ENCODE measurements around the gene E2F6. TPM values are rescaled to one million over a fixed set of nuclear protein-coding genes. Genes with fewer than 3 reads are reported as not detected.

The E2F6 gene, protein sequence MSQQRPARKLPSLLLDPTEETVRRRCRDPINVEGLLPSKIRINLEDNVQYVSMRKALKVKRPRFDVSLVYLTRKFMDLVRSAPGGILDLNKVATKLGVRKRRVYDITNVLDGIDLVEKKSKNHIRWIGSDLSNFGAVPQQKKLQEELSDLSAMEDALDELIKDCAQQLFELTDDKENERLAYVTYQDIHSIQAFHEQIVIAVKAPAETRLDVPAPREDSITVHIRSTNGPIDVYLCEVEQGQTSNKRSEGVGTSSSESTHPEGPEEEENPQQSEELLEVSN
- total RNA-seq = 10 to 100 TPM; 15.6 to 20.1 (median 19.6) TPM

DNA sequence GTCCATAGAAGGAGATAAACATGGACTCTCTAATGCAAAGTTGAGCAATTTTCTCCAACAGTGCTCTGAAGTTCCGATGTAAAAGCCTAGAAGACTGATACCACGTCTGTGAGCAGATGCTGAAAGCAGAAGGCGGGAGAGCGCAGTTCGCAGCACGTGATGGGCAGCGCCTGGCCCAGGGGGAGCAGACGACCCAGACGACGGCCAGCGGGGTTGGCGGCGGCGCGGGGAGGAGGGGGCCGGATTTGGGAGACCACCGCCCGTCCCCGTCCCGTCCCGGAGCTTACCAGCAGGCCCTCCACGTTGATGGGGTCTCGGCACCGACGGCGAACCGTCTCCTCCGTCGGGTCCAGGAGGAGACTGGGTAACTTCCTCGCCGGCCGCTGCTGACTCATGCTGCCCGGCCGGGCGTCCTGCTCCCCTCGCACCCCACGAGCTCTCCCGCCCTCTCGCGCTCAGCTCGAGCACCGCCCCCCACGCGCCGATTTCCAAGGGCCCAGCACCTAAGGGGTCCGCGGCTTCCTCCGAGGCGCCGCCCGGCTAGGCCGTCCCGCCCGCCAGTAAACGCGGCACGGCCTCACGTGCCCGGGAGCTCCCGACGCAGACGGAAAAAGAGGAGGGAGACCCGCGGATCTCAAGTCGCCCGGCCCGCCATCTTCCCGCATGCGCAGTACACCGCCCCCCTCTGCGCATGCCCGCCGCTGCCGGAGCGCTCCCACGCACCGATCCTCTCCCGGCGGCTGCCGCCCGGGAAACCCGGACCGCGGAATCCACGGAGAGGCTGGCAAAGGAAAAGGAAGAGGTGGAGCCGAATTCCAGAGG lies at the start of gene E2F6:
E2F6 (minus strand) TSS at position 677 of the 822 bp plus-strand sequence; CDS start at position 395, 282 bp downstream.
- 0 to 2% methylated on average over 15 to 17 of the region's 86 CpGs for WGBS, 2 donors (ENCODE audit: low coverage in 1 of 2)
- Histone ChIP-seq H3K4me1 (peaks cover 6 to 58% (median 20%) of the 10 kb centered on the region in 3 donors), H3K27me3 (no peaks in the 10 kb centered on the region), H3K9me3 (no peaks in the 10 kb centered on the region), H3K36me3 (peaks cover 0 to 10% of the 10 kb centered on the region in 2 donors), H3K27ac (peak within 1 kb of the TSS; percentile 93 to 96 (median 94)), H3K4me3 (peak within 1 kb of the TSS; percentile 67 to 75)
- ATAC-seq = peak; percentile 96
- no peak for TF ChIP-seq EP300 (IDR thresholded peaks at IDR 0.05)
- TF ChIP-seq, protein P1, sequence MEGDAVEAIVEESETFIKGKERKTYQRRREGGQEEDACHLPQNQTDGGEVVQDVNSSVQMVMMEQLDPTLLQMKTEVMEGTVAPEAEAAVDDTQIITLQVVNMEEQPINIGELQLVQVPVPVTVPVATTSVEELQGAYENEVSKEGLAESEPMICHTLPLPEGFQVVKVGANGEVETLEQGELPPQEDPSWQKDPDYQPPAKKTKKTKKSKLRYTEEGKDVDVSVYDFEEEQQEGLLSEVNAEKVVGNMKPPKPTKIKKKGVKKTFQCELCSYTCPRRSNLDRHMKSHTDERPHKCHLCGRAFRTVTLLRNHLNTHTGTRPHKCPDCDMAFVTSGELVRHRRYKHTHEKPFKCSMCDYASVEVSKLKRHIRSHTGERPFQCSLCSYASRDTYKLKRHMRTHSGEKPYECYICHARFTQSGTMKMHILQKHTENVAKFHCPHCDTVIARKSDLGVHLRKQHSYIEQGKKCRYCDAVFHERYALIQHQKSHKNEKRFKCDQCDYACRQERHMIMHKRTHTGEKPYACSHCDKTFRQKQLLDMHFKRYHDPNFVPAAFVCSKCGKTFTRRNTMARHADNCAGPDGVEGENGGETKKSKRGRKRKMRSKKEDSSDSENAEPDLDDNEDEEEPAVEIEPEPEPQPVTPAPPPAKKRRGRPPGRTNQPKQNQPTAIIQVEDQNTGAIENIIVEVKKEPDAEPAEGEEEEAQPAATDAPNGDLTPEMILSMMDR (IDR thresholded peaks at IDR 0.05) = no peak
- peak; percentile 64 for TF ChIP-seq POLR2AphosphoS5 (IDR thresholded peaks at IDR 0.05)
- peak; percentile 49 to 68 for TF ChIP-seq POLR2A (IDR thresholded peaks at IDR 0.05)

DNA sequence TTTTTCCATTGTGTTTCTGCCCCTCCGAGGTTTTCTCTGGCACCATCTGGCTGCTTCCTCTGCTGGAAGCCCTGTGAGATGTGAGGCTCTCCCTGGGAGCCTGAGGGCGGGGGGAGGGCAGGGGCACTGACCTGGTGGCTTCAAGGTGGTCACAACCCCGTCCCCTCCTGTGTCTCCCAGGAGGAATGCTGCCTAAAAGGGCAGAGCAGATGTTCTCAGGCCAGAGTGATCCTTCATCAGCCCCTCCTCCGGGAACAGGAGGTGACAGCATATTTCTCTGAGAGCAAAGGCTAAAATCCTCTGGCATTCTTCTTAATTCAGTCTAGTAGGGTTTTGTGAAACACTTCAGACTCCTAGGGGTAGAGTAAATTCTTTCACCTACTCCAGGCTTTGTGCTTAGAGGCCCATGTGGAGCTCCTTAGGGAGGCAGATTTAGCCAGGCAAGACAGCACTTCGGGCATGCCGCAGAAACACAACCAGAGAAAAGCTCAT lies 49.6 kb upstream of the E2F6 start:
- Histone ChIP-seq H3K4me1 (no peaks in the 10 kb centered on the region), H3K9me3 (no peaks in the 10 kb centered on the region), H3K4me3 (no peak overlapping the region), H3K36me3 (no peaks in the 10 kb centered on the region), H3K27me3 (peaks cover 4% of the 10 kb centered on the region), H3K27ac (peak overlapping the region in 2 of 4 donors; percentile 31 to 55)
- peak; percentile 46 for ATAC-seq
- WGBS, 2 donors (ENCODE audit: low coverage in 1 of 2) = 48 to 100% methylated on average over 1 to 4 of the region's 6 CpGs
- TF ChIP-seq POLR2A (IDR thresholded peaks at IDR 0.05) (no peak), EP300 (IDR thresholded peaks at IDR 0.05) (no peak), POLR2AphosphoS5 (IDR thresholded peaks at IDR 0.05) (no peak)
- TF ChIP-seq, protein P1 (IDR thresholded peaks at IDR 0.05) = no peak

DNA sequence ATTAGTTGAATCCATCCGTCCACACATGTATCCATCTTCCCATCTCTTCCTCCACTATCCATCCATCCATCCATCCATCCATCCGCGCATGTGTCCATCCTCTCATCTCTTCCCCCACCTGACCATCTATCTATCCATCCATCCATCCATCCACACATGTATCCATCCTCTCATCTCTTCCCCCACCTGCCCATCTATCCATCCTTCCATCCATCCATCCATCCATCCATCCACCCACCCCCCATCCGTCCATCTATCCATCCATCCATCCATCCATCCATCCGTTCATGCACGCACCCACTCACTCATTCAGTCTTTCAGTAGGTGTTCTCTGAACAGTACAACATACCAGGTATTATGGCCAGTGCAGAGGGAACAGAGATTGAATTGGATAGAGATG lies 48.9 kb upstream of the E2F6 start:
- TF ChIP-seq, protein P1 (IDR thresholded peaks at IDR 0.05) = no peak
- no peak for TF ChIP-seq POLR2A (IDR thresholded peaks at IDR 0.05)
- no peak for TF ChIP-seq EP300 (IDR thresholded peaks at IDR 0.05)
- no peak for TF ChIP-seq POLR2AphosphoS5 (IDR thresholded peaks at IDR 0.05)

DNA sequence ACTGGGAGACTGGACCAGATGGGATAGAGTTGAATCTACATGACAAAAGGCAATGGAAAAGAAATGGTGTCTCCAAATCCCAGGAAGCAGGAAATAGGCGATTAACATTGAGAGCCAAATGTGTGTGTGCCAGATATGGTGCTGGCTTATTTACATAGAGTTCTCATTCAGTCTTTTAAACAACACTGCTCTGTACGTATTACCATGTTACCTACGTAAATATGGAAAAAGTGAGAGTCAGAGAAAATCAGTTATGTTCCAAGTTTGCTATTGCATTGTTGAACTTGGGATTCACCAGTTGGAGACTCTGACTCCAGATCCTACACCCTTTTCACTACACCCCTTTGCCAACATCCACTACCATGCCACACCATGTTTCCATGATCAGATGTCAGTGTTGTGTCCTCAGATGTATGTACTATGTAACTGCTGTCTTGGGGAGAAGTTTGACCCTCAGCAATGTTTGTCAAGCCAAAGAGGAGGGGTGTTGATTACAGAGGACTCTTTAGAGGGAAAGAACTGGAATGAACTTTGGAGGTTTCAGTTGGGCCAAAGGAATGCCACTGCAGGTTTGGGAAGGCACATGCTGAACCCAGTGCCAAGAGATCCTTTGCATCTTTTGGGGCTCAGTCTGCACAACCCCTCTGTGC lies 48.2 kb upstream of the E2F6 start:
- H3K27ac ChIP-seq = no peak overlapping the region
- TF ChIP-seq, protein P1 (IDR thresholded peaks at IDR 0.05) = no peak
- TF ChIP-seq EP300 (IDR thresholded peaks at IDR 0.05) (no peak), POLR2A (IDR thresholded peaks at IDR 0.05) (no peak), POLR2AphosphoS5 (IDR thresholded peaks at IDR 0.05) (no peak)
- no peaks in the 10 kb centered on the region for H3K9me3 ChIP-seq
- 84 to 92% methylated on average over 3 of the region's 3 CpGs for WGBS, 2 donors (ENCODE audit: low coverage in 1 of 2)
- peaks cover 4% of the 10 kb centered on the region for H3K27me3 ChIP-seq
- no peaks in the 10 kb centered on the region for H3K4me1 ChIP-seq
- ATAC-seq = no peak
- no peak overlapping the region for H3K4me3 ChIP-seq
- H3K36me3 ChIP-seq = no peaks in the 10 kb centered on the region

More for the DNA sequence above, 48.9 kb upstream of the E2F6 start:
- no peak overlapping the region for H3K27ac ChIP-seq
- no peaks in the 10 kb centered on the region for H3K4me1 ChIP-seq
- WGBS, 2 donors (ENCODE audit: low coverage in 1 of 2) = 43 to 84% methylated on average over 2 to 6 of the region's 6 CpGs
- no peak overlapping the region for H3K4me3 ChIP-seq
- H3K36me3 ChIP-seq = no peaks in the 10 kb centered on the region
- no peak for ATAC-seq
- H3K9me3 ChIP-seq = no peaks in the 10 kb centered on the region
- peaks cover 4% of the 10 kb centered on the region for H3K27me3 ChIP-seq

Measured in gastroesophageal sphincter (tissue), 4 donors.